Activated naive CD4-positive, alpha-beta T cell treated with anti-CD3 and anti-CD28 coated beads for 36 hours (primary cell): ENCODE results near the gene SARDH. TPM values are rescaled to one million over a fixed set of nuclear protein-coding genes. Genes with fewer than 3 reads are reported as not detected.

ENCODE experiments used
- CTCF ChIA-PET: fragments of 350-600 bp; sonication (Branson Sonifier 250); formaldehyde crosslinking; loops from one replicate; lab custom pipeline; 2021; ENCODE audit warnings: antibody characterized with exemption; lab: Charles Lee
- DNase-seq: peaks from one replicate; pipeline ENCODE4 v3.0.0-alpha.2; 2020
- H3K27ac Mint-ChIP-seq: one replicate; pipeline ENCODE4 v1.8.0; 2021; ENCODE audit warnings: mild to moderate bottlenecking, mixed read lengths
- H3K27me3 Mint-ChIP-seq: one replicate; pipeline ENCODE4 v1.8.0; 2021; ENCODE audit warnings: low read depth, mixed read lengths
- H3K36me3 Mint-ChIP-seq: one replicate; pipeline ENCODE4 v1.8.0; 2021; ENCODE audit warnings: low read depth, mixed read lengths
- H3K4me1 Mint-ChIP-seq: one replicate; pipeline ENCODE4 v1.8.0; 2021; ENCODE audit warnings: low read depth, mixed read lengths
- H3K4me3 Mint-ChIP-seq: one replicate; pipeline ENCODE4 v1.8.0; 2021; ENCODE audit warnings: mild to moderate bottlenecking, moderate library complexity, mixed read lengths
- H3K9me3 Mint-ChIP-seq: one replicate; pipeline ENCODE4 v1.8.0; 2021; ENCODE audit warnings: mixed read lengths
- intact Hi-C: fragments of 100-400 bp; cut with micrococcal nuclease; formaldehyde crosslinking; loops from one replicate; pipeline ENCODE4 v1.15.1; 2023
- total RNA-seq, 2 experiments: library from RNA; stranded (reverse); gene quantifications; one replicate each; pipeline ENCODE4 v1.2.3, GENCODE V29; 2021

SARDH gene
- total RNA-seq, 2 experiments from 2014 or later: 7.7 TPM

GRCh38 chr9:133643362-133643755 lies 94.8 kb downstream of the SARDH start:
- no peaks in the 10 kb centered on the region for H3K36me3 Mint-ChIP-seq
- H3K4me3 Mint-ChIP-seq: no peak overlapping the region
- intact Hi-C loops: no loop called here
- DNase-seq: no peak
- H3K27me3 Mint-ChIP-seq: no peaks in the 10 kb centered on the region
- no peak overlapping the region for H3K27ac Mint-ChIP-seq
- no peaks in the 10 kb centered on the region for H3K9me3 Mint-ChIP-seq
- CTCF ChIA-PET: no interaction called here
- no peaks in the 10 kb centered on the region for H3K4me1 Mint-ChIP-seq

- DNase-seq: no peak
- Mint-ChIP-seq H3K27ac (no peak overlapping the region), H3K27me3 (no peaks in the 10 kb centered on the region), H3K4me3 (no peak overlapping the region), H3K9me3 (no peaks in the 10 kb centered on the region), H3K4me1 (no peaks in the 10 kb centered on the region), H3K36me3 (no peaks in the 10 kb centered on the region)
- CTCF ChIA-PET: interaction anchor here (0.8 to 1.2 kb wide), 2 partner anchors 54 to 139 kb away, joined by 3 read pairs; no protein-coding TSS in a partner anchor
- intact Hi-C loops: no loop called here
Observed at GRCh38 chr9:133642708-133643361, 95.3 kb downstream of the SARDH start.

GRCh38 chr9:133641861-133642595 lies 96.1 kb downstream of the SARDH start:
- H3K4me3 Mint-ChIP-seq: no peak overlapping the region

GRCh38 chr9:133641396-133641655 lies 96.8 kb downstream of the SARDH start:
- intact Hi-C loops: no loop called here

More at GRCh38 chr9:133641861-133642595, 96.1 kb downstream of the SARDH start:
- intact Hi-C loops: no loop called here
- Mint-ChIP-seq H3K27me3 (no peaks in the 10 kb centered on the region), H3K27ac (no peak overlapping the region), H3K9me3 (no peaks in the 10 kb centered on the region), H3K4me1 (no peaks in the 10 kb centered on the region), H3K36me3 (no peaks in the 10 kb centered on the region)
- no peak for DNase-seq
- CTCF ChIA-PET: interaction anchor here (0.8 to 1.2 kb wide), 2 partner anchors 53 to 140 kb away, joined by 3 read pairs; no protein-coding TSS in a partner anchor

GRCh38 chr9:133640580-133641395 lies 97.4 kb downstream of the SARDH start:
- intact Hi-C loops: no loop called here
- H3K27me3 Mint-ChIP-seq: no peaks in the 10 kb centered on the region
- DNase-seq: no peak
- no peaks in the 10 kb centered on the region for H3K9me3 Mint-ChIP-seq
- H3K4me1 Mint-ChIP-seq: no peaks in the 10 kb centered on the region
- no peak overlapping the region for H3K27ac Mint-ChIP-seq
- no peaks in the 10 kb centered on the region for H3K36me3 Mint-ChIP-seq
- CTCF ChIA-PET: interaction anchor here (1.2 kb wide), 1 partner anchor 102 kb away, joined by 3 read pairs; no protein-coding TSS in a partner anchor
- H3K4me3 Mint-ChIP-seq: no peak overlapping the region

More at GRCh38 chr9:133641396-133641655, 96.8 kb downstream of the SARDH start:
- CTCF ChIA-PET: no interaction called here
- H3K9me3 Mint-ChIP-seq: no peaks in the 10 kb centered on the region
- DNase-seq: no peak
- H3K36me3 Mint-ChIP-seq: no peaks in the 10 kb centered on the region
- no peaks in the 10 kb centered on the region for H3K4me1 Mint-ChIP-seq
- H3K27ac Mint-ChIP-seq: no peak overlapping the region
- H3K27me3 Mint-ChIP-seq: no peaks in the 10 kb centered on the region
- no peak overlapping the region for H3K4me3 Mint-ChIP-seq

GRCh38 chr9:133640160-133640559 lies 98.0 kb downstream of the SARDH start:
- Mint-ChIP-seq H3K4me3 (no peak overlapping the region), H3K9me3 (no peaks in the 10 kb centered on the region), H3K27ac (no peak overlapping the region), H3K27me3 (no peaks in the 10 kb centered on the region), H3K4me1 (no peaks in the 10 kb centered on the region), H3K36me3 (no peaks in the 10 kb centered on the region)
- intact Hi-C loops: no loop called here
- no peak for DNase-seq
- CTCF ChIA-PET: interaction anchor here (1.2 kb wide), 1 partner anchor 103 kb away, joined by 3 read pairs; no protein-coding TSS in a partner anchor

- H3K27ac Mint-ChIP-seq: no peak overlapping the region
- no peaks in the 10 kb centered on the region for H3K36me3 Mint-ChIP-seq
- no peaks in the 10 kb centered on the region for H3K4me1 Mint-ChIP-seq
- DNase-seq: no peak
- H3K27me3 Mint-ChIP-seq: no peaks in the 10 kb centered on the region
- CTCF ChIA-PET: no interaction called here
- no peaks in the 10 kb centered on the region for H3K9me3 Mint-ChIP-seq
- no peak overlapping the region for H3K4me3 Mint-ChIP-seq
- intact Hi-C loops: no loop called here
Observed at GRCh38 chr9:133639613-133640012, 98.5 kb downstream of the SARDH start.

GRCh38 chr9:133638711-133639110 lies 99.4 kb downstream of the SARDH start:
- Mint-ChIP-seq H3K9me3 (no peaks in the 10 kb centered on the region), H3K4me3 (no peak overlapping the region), H3K27ac (no peak overlapping the region), H3K4me1 (no peaks in the 10 kb centered on the region), H3K36me3 (no peaks in the 10 kb centered on the region), H3K27me3 (no peaks in the 10 kb centered on the region)
- intact Hi-C loops: no loop called here
- CTCF ChIA-PET: no interaction called here
- no peak for DNase-seq

- CTCF ChIA-PET: interaction anchor here (0.7 kb wide), 1 partner anchor 49 kb away, joined by 3 read pairs; no protein-coding TSS in a partner anchor
- H3K27ac Mint-ChIP-seq: no peak overlapping the region
- H3K27me3 Mint-ChIP-seq: no peaks in the 10 kb centered on the region
- no peak overlapping the region for H3K4me3 Mint-ChIP-seq
- no peaks in the 10 kb centered on the region for H3K4me1 Mint-ChIP-seq
- DNase-seq: no peak
- H3K36me3 Mint-ChIP-seq: no peaks in the 10 kb centered on the region
- intact Hi-C loops: no loop called here
- no peaks in the 10 kb centered on the region for H3K9me3 Mint-ChIP-seq
Observed at GRCh38 chr9:133638076-133638475, 100.1 kb downstream of the SARDH start.

GRCh38 chr9:133637451-133638055 lies 100.6 kb downstream of the SARDH start:
- H3K4me1 Mint-ChIP-seq: no peaks in the 10 kb centered on the region
- DNase-seq: no peak
- no peak overlapping the region for H3K27ac Mint-ChIP-seq
- no peaks in the 10 kb centered on the region for H3K27me3 Mint-ChIP-seq
- intact Hi-C loops: no loop called here
- no peaks in the 10 kb centered on the region for H3K9me3 Mint-ChIP-seq
- H3K4me3 Mint-ChIP-seq: no peak overlapping the region
- H3K36me3 Mint-ChIP-seq: no peaks in the 10 kb centered on the region
- CTCF ChIA-PET: interaction anchor here (0.7 to 1.0 kb wide), 2 partner anchors 48 to 105 kb away, joined by 3 read pairs; no protein-coding TSS in a partner anchor

GRCh38 chr9:133636902-133637301 lies 101.2 kb downstream of the SARDH start:
- no peak overlapping the region for H3K27ac Mint-ChIP-seq
- intact Hi-C loops: no loop called here
- no peaks in the 10 kb centered on the region for H3K9me3 Mint-ChIP-seq
- H3K36me3 Mint-ChIP-seq: no peaks in the 10 kb centered on the region
- H3K27me3 Mint-ChIP-seq: no peaks in the 10 kb centered on the region
- no peak for DNase-seq
- H3K4me3 Mint-ChIP-seq: no peak overlapping the region
- H3K4me1 Mint-ChIP-seq: no peaks in the 10 kb centered on the region
- CTCF ChIA-PET: interaction anchor here (1.0 kb wide), 1 partner anchor 106 kb away, joined by 3 read pairs; no protein-coding TSS in a partner anchor
